SK-N-SH (cell line): Measurements from ENCODE around the gene ISCA1. TPM values are rescaled to one million over a fixed set of nuclear protein-coding genes. Genes with fewer than 3 reads are reported as not detected.

Source experiments
- CTCF ChIA-PET: fragments of 300-600, 350-600 bp; formaldehyde crosslinking; extraction: SDS; loops from one replicate; lab custom pipeline; 2021; lab: Yijun Ruan, JAX
- POLR2A ChIA-PET: fragments of 350-600 bp; sonication (Branson Sonifier 250); formaldehyde crosslinking; extraction: SDS; loops from one replicate; lab custom pipeline; 2020; ENCODE audit warnings: antibody characterized with exemption, inconsistent platforms; lab: Yijun Ruan, JAX
- DNase-seq: peaks from one replicate; pipeline ENCODE4 v3.0.0; 2012
- H2AFZ ChIP-seq: fragments of 200-600 bp; sonication (generic); 2 replicates; pipeline ENCODE4 v1.8.1; 2016; ENCODE audit warnings: antibody characterized with exemption, mild to moderate bottlenecking, low read depth
- H3F3A ChIP-seq: fragments of 200-600 bp; sonication (generic); replicated peaks from 2 replicates; pipeline ENCODE3; 2016; ENCODE audit warnings: antibody characterized with exemption, mild to moderate bottlenecking; ENCODE audit not compliant: insufficient read depth
- H3K27ac ChIP-seq, 2 experiments: fragments of 200-500 bp in 1 of 2; fragments of 200-600 bp in 1 of 2; sonication (Bioruptor generic) in 1 of 2; sonication (generic), shearing (Covaris generic) in 1 of 2; 2 replicates each; pipeline versions ENCODE4 v1.5.1 to v1.6.1; 2014 to 2016; ENCODE audit warnings: low read depth in 2 of 2, inconsistent platforms in 1 of 2, low read length in 1 of 2, mild to moderate bottlenecking in 1 of 2, mixed read lengths in 1 of 2
- H3K27me3 ChIP-seq: fragments of 200-600 bp; sonication (generic), shearing (Covaris generic); 2 replicates; pipeline ENCODE4 v1.6.1; 2016; ENCODE audit warnings: mixed run types; ENCODE audit not compliant: insufficient read depth
- H3K36me3 ChIP-seq, 2 experiments: fragments of 200-500 bp in 1 of 2; fragments of 200-600 bp in 1 of 2; sonication (Bioruptor generic) in 1 of 2; sonication (generic) in 1 of 2; replicated peaks in 1 of 2; 2 replicates each; pipeline versions ENCODE3 to v1.5.1; 2014 to 2016; ENCODE audit warnings: low read length in 1 of 2, mild to moderate bottlenecking in 1 of 2; ENCODE audit not compliant: insufficient read depth in 2 of 2, control insufficient read depth in 1 of 2
- H3K4me1 ChIP-seq, 2 experiments: fragments of 200-500 bp in 1 of 2; fragments of 200-600 bp in 1 of 2; sonication (Bioruptor generic) in 1 of 2; sonication (generic), shearing (Covaris generic) in 1 of 2; 2 replicates each; pipeline versions ENCODE4 v1.5.1 to v1.6.1; 2014 to 2016; ENCODE audit warnings: low read depth in 1 of 2, low read length in 1 of 2, mixed run types in 1 of 2; ENCODE audit not compliant: insufficient read depth in 2 of 2, control insufficient read depth in 1 of 2
- H3K4me2 ChIP-seq: fragments of 200-600 bp; sonication (generic), shearing (Covaris generic); 2 replicates; pipeline ENCODE4 v1.6.1; 2017; ENCODE audit warnings: mixed run types
- H3K4me3 ChIP-seq, 2 experiments: fragments of 200-500 bp in 1 of 2; fragments of 200-600 bp in 1 of 2; sonication (Bioruptor generic) in 1 of 2; sonication (generic), shearing (Covaris generic) in 1 of 2; 2 replicates each; pipeline versions ENCODE4 v1.5.1 to v1.8.1; 2014 to 2016; ENCODE audit warnings: low read depth in 2 of 2, inconsistent platforms in 1 of 2, low read length in 1 of 2, mild to moderate bottlenecking in 1 of 2, mixed read lengths in 1 of 2, moderate library complexity in 1 of 2
- H3K79me2 ChIP-seq: fragments of 200-600 bp; sonication (generic); 2 replicates; pipeline ENCODE4 v1.8.1; 2017; ENCODE audit warnings: mild to moderate bottlenecking; ENCODE audit not compliant: insufficient read depth
- H3K9ac ChIP-seq: fragments of 200-600 bp; sonication (generic); 2 replicates; pipeline ENCODE4 v1.6.1; 2017; ENCODE audit warnings: mixed run types
- H3K9me2 ChIP-seq: fragments of 200-600 bp; sonication (generic); 2 replicates; pipeline ENCODE4 v1.6.1; 2017; ENCODE audit warnings: mixed run types
- H3K9me3 ChIP-seq: fragments of 200-600 bp; sonication (generic); 2 replicates; pipeline ENCODE4 v1.6.1; 2017; ENCODE audit warnings: mixed run types, mild to moderate bottlenecking, moderate library complexity
- H4K20me1 ChIP-seq: fragments of 200-600 bp; sonication (generic); 2 replicates; pipeline ENCODE4 v1.6.1; 2017; ENCODE audit warnings: mild to moderate bottlenecking, mixed run types; ENCODE audit not compliant: insufficient read depth
- ELF1 ChIP-seq: IDR thresholded peaks from 2 replicates; pipeline ENCODE4 v1.4.0; 2012
- EZH2phosphoT487 ChIP-seq: fragments of 200-600 bp; sonication (generic); IDR thresholded peaks from 2 replicates; pipeline ENCODE4 v1.6.1; 2017; ENCODE audit warnings: low read depth, mixed run types, mild to moderate bottlenecking, antibody characterized with exemption, moderate library complexity, borderline replicate concordance
- FOXJ3 ChIP-seq: sonication (generic); formaldehyde crosslinking; IDR thresholded peaks from 2 replicates; pipeline ENCODE4 v1.5.1; 2020; ENCODE audit warnings: mild to moderate bottlenecking, missing genetic modification reagents
- JUND ChIP-seq: IDR thresholded peaks from 2 replicates; pipeline ENCODE4 v1.4.0; 2012
- MXI1 ChIP-seq: IDR thresholded peaks from 2 replicates; pipeline ENCODE4 v1.6.1; 2012; ENCODE audit warnings: mild to moderate bottlenecking, low read depth, low read length, improper control_type of control experiment
- NFIC ChIP-seq: IDR thresholded peaks from 2 replicates; pipeline ENCODE4 v1.4.0; 2012; ENCODE audit warnings: borderline replicate concordance
- NRF1 ChIP-seq: IDR thresholded peaks from 2 replicates; pipeline ENCODE4 v1.6.1; 2012; ENCODE audit warnings: low read depth, mild to moderate bottlenecking, low read length
- POLR2AphosphoS5 ChIP-seq: IDR thresholded peaks from 2 replicates; pipeline ENCODE4 v1.6.1; 2012; ENCODE audit warnings: low read depth, low read length
- REST ChIP-seq: IDR thresholded peaks from 2 replicates; pipeline ENCODE4 v1.6.1; 2012; ENCODE audit warnings: mild to moderate bottlenecking, low read depth, low read length, moderate library complexity
- RXRA ChIP-seq: IDR thresholded peaks from 2 replicates; pipeline ENCODE4 v1.4.0; 2012; ENCODE audit warnings: low read depth, mild to moderate bottlenecking, borderline replicate concordance
- TCF12 ChIP-seq: IDR thresholded peaks from 2 replicates; pipeline ENCODE4 v1.4.0; 2012
- WGBS: methylation state at CpG from one replicate; pipeline ENCODE4 v1.1.6; 2017; ENCODE audit warnings: low lambda C conversion rate; 5-methylcytosine and 5-hydroxymethylcytosine counted together
- polyA plus RNA-seq, 3 experiments: library from polyadenylated mRNA; depleted of rRNA; stranded (reverse); fragments of >200 nt; gene quantifications; 2 replicates each; pipeline ENCODE4 v1.2.3, GENCODE V29; 2012
- TF ChIP-seq, protein P1 (sequence below): IDR thresholded peaks from 2 replicates; pipeline ENCODE4 v1.4.0; 2012; ENCODE audit warnings: low read depth
- TF ChIP-seq, protein P2 (sequence below): IDR thresholded peaks from 2 replicates; pipeline ENCODE4 v1.4.0; 2012; ENCODE audit warnings: low read depth, borderline replicate concordance
- TF ChIP-seq, protein P3 (sequence below): fragments of 150-350 bp; IDR thresholded peaks from 2 replicates; pipeline ENCODE4 v1.6.1; 2017; ENCODE audit warnings: antibody characterized with exemption, low read length, low read depth, borderline replicate concordance
- TF ChIP-seq, protein P4 (sequence below): IDR thresholded peaks from 2 replicates; pipeline ENCODE4; 2012

ISCA1 gene
- polyA plus RNA-seq, 1 of the 3 experiments (the other 2 are of a cell fraction) = 10.9 TPM

DNA sequence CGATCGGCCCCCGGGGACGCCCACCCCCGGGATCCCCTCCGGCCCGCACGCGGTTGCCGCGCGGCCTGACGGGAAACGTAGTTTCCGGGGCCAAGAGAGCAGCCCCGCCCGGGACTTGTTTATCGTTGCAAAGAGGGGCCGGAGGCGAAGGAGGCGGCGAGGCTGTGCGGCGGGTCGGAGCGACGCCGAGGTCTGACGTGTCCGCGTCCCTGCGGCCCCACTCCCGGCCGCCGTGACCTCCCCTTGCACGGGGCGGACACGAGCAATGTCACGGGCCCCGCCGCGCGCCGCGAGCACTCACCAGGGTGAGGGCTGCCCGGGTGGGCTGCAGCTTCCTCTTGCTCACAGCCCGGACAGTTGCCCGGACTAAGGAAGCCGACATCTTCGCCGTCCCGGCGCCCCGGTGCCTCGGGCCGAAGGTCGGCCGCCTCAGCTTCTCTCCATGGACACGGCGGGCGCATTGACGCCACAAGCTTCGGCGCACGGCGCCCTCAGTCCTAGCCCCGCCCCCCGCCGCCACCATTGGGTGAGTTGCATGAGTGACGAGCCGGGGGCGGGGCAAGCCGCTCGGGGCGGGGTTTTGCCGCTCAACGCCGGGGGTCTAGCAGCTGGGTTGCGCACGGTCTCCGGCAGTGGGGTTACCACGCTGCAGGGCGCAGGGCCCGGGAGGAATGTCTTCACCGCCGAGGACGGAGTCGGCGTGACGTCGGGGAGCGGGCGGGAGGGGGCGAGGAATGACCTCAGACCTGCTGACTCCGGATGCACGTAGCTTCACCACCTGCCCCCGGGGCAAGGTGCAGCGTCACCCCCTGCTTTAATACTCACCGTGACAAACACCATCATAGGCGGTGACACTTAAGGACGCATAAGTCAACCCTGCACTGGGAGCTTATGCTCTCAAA is at the start of gene ISCA1 (continued):
- TF ChIP-seq RXRA (no peak), NRF1 (no peak; the same call in 1 of the 2 replicates), REST (no peak)
- TF ChIP-seq, protein P1, sequence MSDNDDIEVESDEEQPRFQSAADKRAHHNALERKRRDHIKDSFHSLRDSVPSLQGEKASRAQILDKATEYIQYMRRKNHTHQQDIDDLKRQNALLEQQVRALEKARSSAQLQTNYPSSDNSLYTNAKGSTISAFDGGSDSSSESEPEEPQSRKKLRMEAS = peak; percentile 74
- TF ChIP-seq, protein P2, sequence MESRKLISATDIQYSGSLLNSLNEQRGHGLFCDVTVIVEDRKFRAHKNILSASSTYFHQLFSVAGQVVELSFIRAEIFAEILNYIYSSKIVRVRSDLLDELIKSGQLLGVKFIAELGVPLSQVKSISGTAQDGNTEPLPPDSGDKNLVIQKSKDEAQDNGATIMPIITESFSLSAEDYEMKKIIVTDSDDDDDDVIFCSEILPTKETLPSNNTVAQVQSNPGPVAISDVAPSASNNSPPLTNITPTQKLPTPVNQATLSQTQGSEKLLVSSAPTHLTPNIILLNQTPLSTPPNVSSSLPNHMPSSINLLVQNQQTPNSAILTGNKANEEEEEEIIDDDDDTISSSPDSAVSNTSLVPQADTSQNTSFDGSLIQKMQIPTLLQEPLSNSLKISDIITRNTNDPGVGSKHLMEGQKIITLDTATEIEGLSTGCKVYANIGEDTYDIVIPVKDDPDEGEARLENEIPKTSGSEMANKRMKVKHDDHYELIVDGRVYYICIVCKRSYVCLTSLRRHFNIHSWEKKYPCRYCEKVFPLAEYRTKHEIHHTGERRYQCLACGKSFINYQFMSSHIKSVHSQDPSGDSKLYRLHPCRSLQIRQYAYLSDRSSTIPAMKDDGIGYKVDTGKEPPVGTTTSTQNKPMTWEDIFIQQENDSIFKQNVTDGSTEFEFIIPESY = no peak

DNA sequence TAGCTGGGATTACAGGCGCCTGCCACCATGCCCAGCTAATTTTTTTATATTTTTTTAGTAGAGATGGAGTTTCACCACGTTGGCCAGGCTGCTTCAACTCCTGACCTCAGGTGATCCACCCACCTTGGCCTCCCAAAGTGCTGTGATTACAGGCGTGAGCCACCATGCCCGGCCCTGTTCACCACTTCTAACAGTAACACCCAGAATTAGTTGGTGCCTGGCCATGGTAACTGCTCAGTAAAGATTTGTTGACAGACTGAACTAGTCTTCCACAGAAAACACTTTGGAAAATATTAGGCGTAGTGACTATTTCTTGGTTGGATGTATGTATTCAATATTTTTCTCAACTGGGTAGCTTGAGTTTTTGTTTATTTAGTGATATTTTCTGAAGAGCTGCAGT is 47.8 kb upstream of the ISCA1 start:
- POLR2A ChIA-PET = interaction anchor here (0.7 kb wide), 1 partner anchor 254 kb away, joined by 3 read pairs; no protein-coding TSS in a partner anchor
- peaks cover 57 to 67% of the 10 kb centered on the region in 2 experiments for H3K36me3 ChIP-seq
- CTCF ChIA-PET = interaction anchor here (0.6 to 1.6 kb wide), 2 partner anchors 89 to 128 kb away, joined by 3 to 4 read pairs; no protein-coding TSS in a partner anchor
- H2AFZ ChIP-seq = no peak overlapping the region
- H3K4me3 ChIP-seq = no peak overlapping the region
- no peak overlapping the region for H3K9ac ChIP-seq
- H3K27ac ChIP-seq = no peak overlapping the region
- H4K20me1 ChIP-seq = no peaks in the 10 kb centered on the region
- no peaks in the 10 kb centered on the region for H3K9me2 ChIP-seq
- no peak overlapping the region for H3K4me2 ChIP-seq
- no peaks in the 10 kb centered on the region for H3K4me1 ChIP-seq
- H3F3A ChIP-seq = peaks cover 3% of the 10 kb centered on the region
- H3K27me3 ChIP-seq = no peaks in the 10 kb centered on the region
- 97% methylated on average over 5 of the region's 5 CpGs for WGBS
- no peaks in the 10 kb centered on the region for H3K9me3 ChIP-seq
- no peak for DNase-seq
- H3K79me2 ChIP-seq = no peaks in the 10 kb centered on the region
- TF ChIP-seq, protein P2 = no peak
- no peak for TF ChIP-seq EZH2phosphoT487
- no peak for TF ChIP-seq POLR2AphosphoS5
- TF ChIP-seq NFIC = no peak
- no peak for TF ChIP-seq ELF1
- TF ChIP-seq MXI1 = no peak
- TF ChIP-seq, protein P3, sequence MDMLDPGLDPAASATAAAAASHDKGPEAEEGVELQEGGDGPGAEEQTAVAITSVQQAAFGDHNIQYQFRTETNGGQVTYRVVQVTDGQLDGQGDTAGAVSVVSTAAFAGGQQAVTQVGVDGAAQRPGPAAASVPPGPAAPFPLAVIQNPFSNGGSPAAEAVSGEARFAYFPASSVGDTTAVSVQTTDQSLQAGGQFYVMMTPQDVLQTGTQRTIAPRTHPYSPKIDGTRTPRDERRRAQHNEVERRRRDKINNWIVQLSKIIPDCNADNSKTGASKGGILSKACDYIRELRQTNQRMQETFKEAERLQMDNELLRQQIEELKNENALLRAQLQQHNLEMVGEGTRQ = no peak
- no peak for TF ChIP-seq TCF12
- no peak for TF ChIP-seq REST
- no peak for TF ChIP-seq FOXJ3 (CRISPR knock-in tag)
- TF ChIP-seq JUND = no peak
- TF ChIP-seq, protein P4, sequence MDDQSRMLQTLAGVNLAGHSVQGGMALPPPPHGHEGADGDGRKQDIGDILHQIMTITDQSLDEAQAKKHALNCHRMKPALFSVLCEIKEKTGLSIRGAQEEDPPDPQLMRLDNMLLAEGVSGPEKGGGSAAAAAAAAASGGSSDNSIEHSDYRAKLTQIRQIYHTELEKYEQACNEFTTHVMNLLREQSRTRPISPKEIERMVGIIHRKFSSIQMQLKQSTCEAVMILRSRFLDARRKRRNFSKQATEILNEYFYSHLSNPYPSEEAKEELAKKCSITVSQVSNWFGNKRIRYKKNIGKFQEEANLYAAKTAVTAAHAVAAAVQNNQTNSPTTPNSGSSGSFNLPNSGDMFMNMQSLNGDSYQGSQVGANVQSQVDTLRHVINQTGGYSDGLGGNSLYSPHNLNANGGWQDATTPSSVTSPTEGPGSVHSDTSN = no peak
